GM19463 (cell line): ENCODE measurements around the gene RRAS2.

ENCODE experiments used
- ATAC-seq: cut with Tn5 transposase; IDR thresholded peaks from one replicate; pipeline ENCODE4 v1.9.1; 2021; ENCODE audit warnings: mild to moderate bottlenecking, moderate library complexity; ENCODE audit not compliant: unreplicated experiment

RRAS2 gene

GRCh38 chr11:14230407-14230806 is 128.6 kb downstream of the RRAS2 start:
- no peak for ATAC-seq

GRCh38 chr11:14229472-14229871 is 129.5 kb downstream of the RRAS2 start:
- ATAC-seq = no peak

GRCh38 chr11:14228356-14228755 is 130.6 kb downstream of the RRAS2 start:
- ATAC-seq = no peak
